Coronary artery (tissue), 2 donors: ENCODE results near the gene ZBTB34.

ENCODE experiments used
- DNase-seq: peaks from one replicate; pipeline ENCODE4 v3.0.0-alpha.2; 2017; ENCODE audit warnings: low spot score
- H3K27ac ChIP-seq, 2 donors: fragments of 200-600 bp; sonication (generic); one replicate each; pipeline ENCODE4 v1.5.1; 2016 to 2019
- H3K4me3 ChIP-seq: fragments of 200-600 bp; sonication (generic); 2 replicates; pipeline ENCODE4 v1.5.1; 2016; ENCODE audit warnings: mild to moderate bottlenecking, moderate library complexity
- CTCF ChIP-seq: fragments of 200-600 bp; sonication (generic); IDR thresholded peaks from one replicate; pipeline ENCODE4 v1.5.1; 2019; ENCODE audit warnings: antibody characterized with exemption

The ZBTB34 gene

GRCh38 chr9:126842220-126842842 is 18.1 kb upstream of the ZBTB34 start:
- TF ChIP-seq CTCF = no peak
- DNase-seq = no peak
- Histone ChIP-seq H3K4me3 (no peak overlapping the region), H3K27ac (no peak overlapping the region)

- DNase-seq = no peak
- H3K27ac ChIP-seq = no peak overlapping the region
- no peak overlapping the region for H3K4me3 ChIP-seq
- TF ChIP-seq CTCF = no peak
Observed at GRCh38 chr9:126842977-126843799, 17.3 kb upstream of the ZBTB34 start.

GRCh38 chr9:126844085-126844484 is 16.4 kb upstream of the ZBTB34 start:
- TF ChIP-seq CTCF = no peak
- Histone ChIP-seq H3K4me3 (no peak overlapping the region), H3K27ac (no peak overlapping the region)
- DNase-seq = no peak

GRCh38 chr9:126847051-126847450 is 13.4 kb upstream of the ZBTB34 start:
- no peak overlapping the region for H3K4me3 ChIP-seq
- no peak for DNase-seq
- TF ChIP-seq CTCF = no peak
- H3K27ac ChIP-seq = no peak overlapping the region

- Histone ChIP-seq H3K4me3 (no peak overlapping the region), H3K27ac (no peak overlapping the region)
- TF ChIP-seq CTCF = no peak
- no peak for DNase-seq
Observed at GRCh38 chr9:126849591-126850225, 10.7 kb upstream of the ZBTB34 start.

GRCh38 chr9:126851286-126851880 is 9.1 kb upstream of the ZBTB34 start:
- H3K27ac ChIP-seq = no peak overlapping the region
- no peak for TF ChIP-seq CTCF
- no peak overlapping the region for H3K4me3 ChIP-seq
- no peak for DNase-seq
